Gastrocnemius medialis (tissue), 4 donors: ENCODE measurements around the gene KLHL18. TPM values are rescaled to one million over a fixed set of nuclear protein-coding genes. Genes with fewer than 3 reads are reported as not detected.
A peak's percentile ranks its signal among the peaks of the same experiment; 100 is the strongest.
"Not testable (repeated sequence)": the region's sequence is repeated elsewhere in the genome, so short reads cannot be mapped to it uniquely, and the experiment has no call there.

ENCODE experiments used
- ATAC-seq, 2 donors: fragments of 150-250 bp; one replicate each; pipeline ENCODE4 v1.9.1; 2016
- DNase-seq, 2 donors: peaks; one replicate each; pipeline ENCODE4 v3.0.0-alpha.2; 2019
- H3K27ac ChIP-seq, 4 donors: fragments of 200-600 bp; sonication (generic); 1 replicate in 1 of 4; 2 replicates in 3 of 4; pipeline ENCODE4 v1.5.1; 2016 to 2018; ENCODE audit warnings: mild to moderate bottlenecking in 2 of 4, moderate library complexity in 1 of 4
- H3K27me3 ChIP-seq, 3 donors: fragments of 200-600 bp; sonication (generic) in 2 of 3; 1 replicate in 1 of 3; 2 replicates in 2 of 3; pipeline versions ENCODE4 v1.5.1 to v1.6.0; 2016 to 2019; ENCODE audit warnings: mild to moderate bottlenecking in 1 of 3, moderate library complexity in 1 of 3
- H3K36me3 ChIP-seq, 2 donors: fragments of 200-600 bp; sonication (generic) in 1 of 2; one replicate each; pipeline ENCODE4 v1.5.1; 2017 to 2018
- H3K4me1 ChIP-seq, 2 donors: fragments of 200-600 bp; sonication (generic) in 1 of 2; one replicate each; pipeline ENCODE4 v1.5.1; 2016 to 2017; ENCODE audit warnings: mild to moderate bottlenecking in 2 of 2
- H3K4me3 ChIP-seq, 4 donors: fragments of 200-600 bp; sonication (generic) in 3 of 4; 1 replicate in 1 of 4; 2 replicates in 3 of 4; pipeline ENCODE4 v1.5.1; 2016 to 2019; ENCODE audit warnings: mild to moderate bottlenecking in 2 of 4
- H3K9me3 ChIP-seq, 3 donors: fragments of 200-600 bp; sonication (generic) in 2 of 3; 1 replicate in 1 of 3; 2 replicates in 2 of 3; pipeline ENCODE4 v1.5.1; 2016 to 2019
- POLR2A ChIP-seq, 2 donors: fragments of 450-650 bp; IDR thresholded peaks; one replicate each; pipeline ENCODE4 v1.6.1; 2017; ENCODE audit warnings: antibody characterized with exemption in 2 of 2, mild to moderate bottlenecking in 2 of 2, moderate library complexity in 2 of 2
- in situ Hi-C, 4 donors: fragments of 200-750 bp; cut with MboI; loops; one replicate each; pipeline versions ENCODE4 v1.15.0 to v1.8.0; 2017; ENCODE audit warnings: low sequenced_read_pairs in 4 of 4
- intact Hi-C: fragments of 100-400 bp; cut with DNase I; formaldehyde crosslinking; loops from one replicate; pipeline ENCODE4 v1.15.1; 2023; ENCODE audit warnings: low total_unique reads
- total RNA-seq, 4 donors: library from RNA; depleted of rRNA; stranded (reverse); fragments of >200 nt; gene quantifications; one replicate each; pipeline versions ENCODE4 v1.1.0 to v1.2.3, GENCODE V29; 2016
- TF ChIP-seq, protein P1 (sequence below), 5 experiments: fragments of 450-650 bp in 3 of 5; fragments of 200-600 bp in 2 of 5; sonication (generic) in 2 of 5; IDR thresholded peaks in 4 of 5; conservative IDR thresholded peaks in 1 of 5; 1 replicate in 4 of 5; 2 replicates in 1 of 5; pipeline ENCODE4 v1.5.1; 2016 to 2019; ENCODE audit warnings: antibody characterized with exemption in 5 of 5, mild to moderate bottlenecking in 3 of 5, moderate library complexity in 3 of 5

KLHL18 gene
- total RNA-seq, 4 donors from 2014 or later = 19.0 to 26.3 (median 22.4) TPM

GRCh38 chr3:47244531-47245100 lies 38.1 kb upstream of the KLHL18 start:
- H3K4me3 ChIP-seq = no peak overlapping the region
- intact Hi-C loops (no loop called here), in situ Hi-C loops (loop anchor here in 1 of 4 donors (10.0 kb wide), 1 partner anchor 80 kb away; no protein-coding TSS in a partner anchor)
- H3K36me3 ChIP-seq = no peaks in the 10 kb centered on the region
- ATAC-seq (no peak), DNase-seq (no peak)
- no peak overlapping the region for H3K27ac ChIP-seq
- no peak for TF ChIP-seq POLR2A (IDR thresholded peaks at IDR 0.05)
- TF ChIP-seq, protein P1, sequence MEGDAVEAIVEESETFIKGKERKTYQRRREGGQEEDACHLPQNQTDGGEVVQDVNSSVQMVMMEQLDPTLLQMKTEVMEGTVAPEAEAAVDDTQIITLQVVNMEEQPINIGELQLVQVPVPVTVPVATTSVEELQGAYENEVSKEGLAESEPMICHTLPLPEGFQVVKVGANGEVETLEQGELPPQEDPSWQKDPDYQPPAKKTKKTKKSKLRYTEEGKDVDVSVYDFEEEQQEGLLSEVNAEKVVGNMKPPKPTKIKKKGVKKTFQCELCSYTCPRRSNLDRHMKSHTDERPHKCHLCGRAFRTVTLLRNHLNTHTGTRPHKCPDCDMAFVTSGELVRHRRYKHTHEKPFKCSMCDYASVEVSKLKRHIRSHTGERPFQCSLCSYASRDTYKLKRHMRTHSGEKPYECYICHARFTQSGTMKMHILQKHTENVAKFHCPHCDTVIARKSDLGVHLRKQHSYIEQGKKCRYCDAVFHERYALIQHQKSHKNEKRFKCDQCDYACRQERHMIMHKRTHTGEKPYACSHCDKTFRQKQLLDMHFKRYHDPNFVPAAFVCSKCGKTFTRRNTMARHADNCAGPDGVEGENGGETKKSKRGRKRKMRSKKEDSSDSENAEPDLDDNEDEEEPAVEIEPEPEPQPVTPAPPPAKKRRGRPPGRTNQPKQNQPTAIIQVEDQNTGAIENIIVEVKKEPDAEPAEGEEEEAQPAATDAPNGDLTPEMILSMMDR (IDR thresholded peaks at IDR 0.05 in 4 of 5, conservative IDR thresholded peaks at IDR 0.05 in 1 of 5) = no peak
- H3K4me1 ChIP-seq = no peaks in the 10 kb centered on the region
- H3K27me3 ChIP-seq = no peaks in the 10 kb centered on the region
- no peaks in the 10 kb centered on the region for H3K9me3 ChIP-seq

DNA sequence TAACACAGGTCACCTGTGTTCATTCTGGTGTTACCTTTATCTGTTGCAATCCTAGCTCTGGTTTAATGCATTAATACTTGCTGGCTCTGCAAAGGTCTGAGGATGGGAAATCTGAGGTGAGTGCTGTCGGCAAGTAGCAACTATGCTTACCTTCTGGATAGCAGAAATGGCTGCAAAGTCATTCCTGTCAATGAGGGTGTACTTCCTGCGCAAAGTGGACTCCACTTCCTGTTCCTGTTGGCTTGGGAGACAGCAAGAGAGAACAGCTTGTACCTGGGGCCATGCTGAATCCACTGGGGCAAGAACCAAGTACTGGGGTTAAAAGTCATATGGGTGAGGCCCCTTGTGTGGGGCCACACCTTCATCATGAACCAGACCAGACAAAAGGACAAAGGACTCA lies 37.5 kb upstream of the KLHL18 start:
- Histone ChIP-seq H3K27ac (no peak overlapping the region), H3K9me3 (no peaks in the 10 kb centered on the region), H3K4me3 (no peak overlapping the region), H3K36me3 (no peaks in the 10 kb centered on the region), H3K27me3 (no peaks in the 10 kb centered on the region), H3K4me1 (no peaks in the 10 kb centered on the region)
- intact Hi-C loops = no loop called here
- ATAC-seq (no peak), DNase-seq (no peak)
- TF ChIP-seq, protein P1 (IDR thresholded peaks at IDR 0.05 in 4 of 5, conservative IDR thresholded peaks at IDR 0.05 in 1 of 5) = no peak
- no peak for TF ChIP-seq POLR2A (IDR thresholded peaks at IDR 0.05)
- in situ Hi-C loops = loop anchor here in 1 of 4 donors (10.0 kb wide), 1 partner anchor 80 kb away; no protein-coding TSS in a partner anchor

DNA sequence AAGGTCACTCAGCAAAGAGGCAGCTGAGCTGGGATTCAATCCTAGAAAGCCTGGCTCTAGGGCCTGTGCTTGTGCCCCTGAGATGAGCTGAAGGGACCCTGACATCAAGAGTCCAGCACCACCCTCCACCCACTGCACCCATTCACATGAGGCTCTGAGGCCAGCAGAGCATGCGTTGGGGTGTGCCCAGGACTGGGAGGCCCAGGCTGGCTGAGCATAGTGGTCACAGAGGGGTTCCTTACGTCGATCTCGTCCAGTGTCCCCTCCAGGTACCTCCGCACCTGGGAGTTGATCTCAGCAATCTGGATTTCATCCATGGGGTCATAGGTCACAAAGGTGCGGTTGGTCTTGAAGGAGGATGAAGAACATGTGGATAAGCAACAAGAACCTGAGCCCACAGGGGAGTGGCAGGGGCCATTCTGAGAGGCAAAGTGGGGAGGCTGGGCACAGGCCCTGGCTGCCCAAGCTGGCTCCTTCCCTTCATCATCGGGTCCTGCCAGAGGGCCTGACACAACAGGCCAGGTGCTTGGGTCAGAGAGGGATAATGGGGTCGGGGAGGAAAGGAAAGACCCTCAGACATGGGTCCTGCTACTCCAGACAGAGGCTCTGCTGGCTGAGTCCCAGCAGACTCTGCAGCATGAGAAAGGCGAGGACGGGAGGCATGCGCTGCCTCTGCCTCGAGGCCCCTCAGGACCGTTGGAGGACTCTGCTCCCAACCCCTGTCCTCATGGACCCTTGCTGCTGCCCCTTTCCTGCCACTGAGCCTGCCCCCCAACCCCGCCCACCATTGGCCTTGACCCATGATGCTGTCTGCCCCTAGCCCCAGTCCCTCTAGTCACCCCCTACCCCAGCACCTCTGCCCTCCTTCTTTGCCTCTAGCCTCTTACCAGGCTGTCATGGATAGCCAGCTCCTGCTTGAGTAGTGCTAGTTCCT lies 35.3 kb upstream of the KLHL18 start:
- in situ Hi-C loops = loop anchor here in 1 of 4 donors (10.0 kb wide), 1 partner anchor 77 kb away; no protein-coding TSS in a partner anchor
- Histone ChIP-seq H3K36me3 (no peaks in the 10 kb centered on the region), H3K27ac (no peak overlapping the region), H3K4me3 (no peak overlapping the region), H3K27me3 (no peaks in the 10 kb centered on the region), H3K4me1 (peaks cover 0 to 2% of the 10 kb centered on the region in 2 donors), H3K9me3 (no peaks in the 10 kb centered on the region)
- no peak for DNase-seq
- intact Hi-C loops = no loop called here
- no peak for ATAC-seq
- TF ChIP-seq, protein P1 (IDR thresholded peaks at IDR 0.05 in 4 of 5, conservative IDR thresholded peaks at IDR 0.05 in 1 of 5) = no peak
- TF ChIP-seq POLR2A (IDR thresholded peaks at IDR 0.05) = no peak

DNA sequence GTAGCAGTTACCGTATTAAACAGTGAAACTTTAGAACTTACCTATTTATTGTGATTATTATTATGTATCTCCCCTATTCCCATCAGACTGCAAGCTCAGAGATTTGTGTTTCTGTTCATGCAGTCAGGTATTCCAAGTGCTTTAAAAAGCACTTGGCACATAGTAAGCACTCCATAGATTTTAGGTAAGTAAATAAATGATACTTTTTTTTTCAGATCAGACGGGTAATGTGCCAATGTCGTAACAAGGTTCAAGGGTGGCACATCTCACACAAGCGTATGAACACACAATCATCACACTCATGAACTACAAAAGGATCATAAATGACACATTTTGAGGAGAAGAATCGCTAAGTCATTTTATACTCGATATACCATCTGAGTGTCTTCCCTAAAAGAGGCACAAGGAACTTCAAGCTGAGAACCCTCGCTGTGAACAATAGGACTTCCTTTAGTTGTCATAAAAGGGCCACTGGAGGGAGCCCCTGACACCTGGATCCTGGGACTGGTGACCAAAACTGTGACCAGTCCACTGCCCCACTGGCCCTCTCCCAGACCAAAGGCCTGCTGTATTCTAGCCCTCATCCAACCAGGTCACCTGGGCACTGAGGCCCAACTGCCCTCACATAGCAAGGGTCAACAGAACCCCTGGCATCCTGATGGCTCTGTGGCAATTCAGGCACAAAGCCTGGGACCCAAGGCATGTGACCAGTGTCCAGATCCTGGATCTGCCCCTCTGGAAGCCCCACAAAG lies 32.3 kb upstream of the KLHL18 start:
- intact Hi-C loops = loop anchor here (1.0 to 2.0 kb wide), 2 partner anchors 74 to 120 kb away; no protein-coding TSS in a partner anchor
- Histone ChIP-seq H3K27ac (peak overlapping the region in 1 of 4 donors; percentile 36), H3K27me3 (no peaks in the 10 kb centered on the region), H3K9me3 (no peaks in the 10 kb centered on the region), H3K4me1 (peaks cover 0 to 2% of the 10 kb centered on the region in 2 donors), H3K4me3 (no peak overlapping the region), H3K36me3 (no peaks in the 10 kb centered on the region)
- DNase-seq (peak; percentile 31 to 62), ATAC-seq (peak; percentile 68 to 89)
- TF ChIP-seq, protein P1 (IDR thresholded peaks at IDR 0.05 in 4 of 5, conservative IDR thresholded peaks at IDR 0.05 in 1 of 5) = peak; percentile 45 to 62 (median 53)
- no peak for TF ChIP-seq POLR2A (IDR thresholded peaks at IDR 0.05)
- in situ Hi-C loops = loop anchor here in 2 of 4 donors (10.0 kb wide), 1 partner anchor 74 kb away; no protein-coding TSS in a partner anchor

DNA sequence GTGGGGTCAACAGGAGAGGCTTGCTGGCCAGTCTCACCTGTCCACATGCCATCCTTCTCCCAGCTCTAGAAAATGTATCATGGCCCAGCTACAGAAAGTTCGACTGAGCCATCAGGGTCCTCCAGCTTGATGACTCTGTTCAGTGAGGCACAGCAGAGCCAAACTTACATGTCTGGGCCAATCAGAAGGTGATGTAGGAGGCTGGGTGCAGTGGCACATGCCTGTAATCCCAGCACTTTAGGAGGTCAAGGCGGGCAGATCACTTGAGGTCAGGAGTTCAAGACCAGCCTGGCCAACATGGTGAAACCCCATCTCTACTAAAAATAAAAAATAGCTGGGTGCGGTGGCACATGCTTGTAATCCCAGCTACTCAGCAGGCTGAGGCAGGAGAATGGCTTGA lies 31.7 kb upstream of the KLHL18 start:
- in situ Hi-C loops (loop anchor here in 2 of 4 donors (10.0 kb wide), 1 partner anchor 74 kb away; no protein-coding TSS in a partner anchor), intact Hi-C loops (loop anchor here (2.0 kb wide), 1 partner anchor 120 kb away; no protein-coding TSS in a partner anchor)
- not testable (repeated sequence) for H3K4me1 ChIP-seq, H3K4me3 ChIP-seq, H3K27me3 ChIP-seq, H3K36me3 ChIP-seq, H3K9me3 ChIP-seq, DNase-seq
- H3K27ac ChIP-seq = peak overlapping the region in 1 of 4 donors; percentile 36
- peak in 1 of 2 donors; percentile 36 for ATAC-seq
